HG03439 (cell line): ENCODE measurements around the gene RSRP1.
"Not testable (repeated sequence)": the region's sequence is repeated elsewhere in the genome, so short reads cannot be mapped to it uniquely, and the experiment has no call there.

Experiments used
- ATAC-seq: cut with Tn5 transposase; IDR thresholded peaks from one replicate; pipeline ENCODE4 v1.9.1; 2021; ENCODE audit warnings: mild to moderate bottlenecking, moderate library complexity; ENCODE audit not compliant: unreplicated experiment

The RSRP1 gene, protein sequence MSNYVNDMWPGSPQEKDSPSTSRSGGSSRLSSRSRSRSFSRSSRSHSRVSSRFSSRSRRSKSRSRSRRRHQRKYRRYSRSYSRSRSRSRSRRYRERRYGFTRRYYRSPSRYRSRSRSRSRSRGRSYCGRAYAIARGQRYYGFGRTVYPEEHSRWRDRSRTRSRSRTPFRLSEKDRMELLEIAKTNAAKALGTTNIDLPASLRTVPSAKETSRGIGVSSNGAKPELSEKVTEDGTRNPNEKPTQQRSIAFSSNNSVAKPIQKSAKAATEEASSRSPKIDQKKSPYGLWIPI

DNA sequence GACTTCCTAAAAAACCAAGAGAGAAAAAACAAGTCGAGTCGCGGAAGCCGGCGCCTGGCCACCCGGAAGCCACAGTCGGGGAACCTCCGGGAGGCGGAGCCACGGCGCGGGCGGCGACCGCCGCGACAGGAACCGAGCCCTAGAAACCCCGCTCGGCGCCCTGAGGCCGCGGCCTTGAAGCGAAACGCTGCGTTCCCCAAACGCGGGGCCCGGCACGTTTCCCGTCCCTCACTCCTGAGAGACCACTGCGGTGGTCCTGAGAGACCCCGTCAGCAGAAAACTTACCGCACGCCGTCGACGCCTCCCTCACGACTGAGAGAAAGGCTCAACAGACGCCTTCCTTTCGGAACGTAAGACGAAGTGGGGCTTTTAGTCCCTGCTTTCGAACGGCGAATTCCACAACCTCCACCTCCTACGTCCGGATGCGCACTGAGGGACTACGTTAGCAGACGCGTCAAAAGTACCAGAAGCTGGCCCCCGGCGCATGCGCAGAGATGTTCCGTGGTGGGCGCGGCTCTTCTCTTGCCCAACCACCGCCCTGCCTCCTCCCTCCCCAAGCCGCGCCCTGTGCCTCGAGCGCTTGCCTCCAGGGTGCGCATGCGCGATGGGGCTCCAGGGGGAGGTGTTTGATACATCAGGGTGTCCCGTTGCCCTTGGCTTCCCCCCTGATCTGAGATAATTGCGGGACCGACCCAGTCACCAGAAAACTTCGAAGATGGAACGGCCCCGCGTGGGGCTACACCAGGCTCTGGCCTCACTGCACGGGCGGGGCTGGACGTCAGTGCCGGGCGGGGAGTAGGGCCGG is at the start of gene RSRP1:
RSRP1 (minus strand) TSS at position 431 of the 805 bp plus-strand sequence. CDS start 491 bp downstream, outside the sequence.
- peak; percentile 80 for ATAC-seq

- not testable (repeated sequence) for ATAC-seq
Measured at GRCh38 chr1:25296501-25296900, 49.2 kb upstream of the RSRP1 start.

DNA sequence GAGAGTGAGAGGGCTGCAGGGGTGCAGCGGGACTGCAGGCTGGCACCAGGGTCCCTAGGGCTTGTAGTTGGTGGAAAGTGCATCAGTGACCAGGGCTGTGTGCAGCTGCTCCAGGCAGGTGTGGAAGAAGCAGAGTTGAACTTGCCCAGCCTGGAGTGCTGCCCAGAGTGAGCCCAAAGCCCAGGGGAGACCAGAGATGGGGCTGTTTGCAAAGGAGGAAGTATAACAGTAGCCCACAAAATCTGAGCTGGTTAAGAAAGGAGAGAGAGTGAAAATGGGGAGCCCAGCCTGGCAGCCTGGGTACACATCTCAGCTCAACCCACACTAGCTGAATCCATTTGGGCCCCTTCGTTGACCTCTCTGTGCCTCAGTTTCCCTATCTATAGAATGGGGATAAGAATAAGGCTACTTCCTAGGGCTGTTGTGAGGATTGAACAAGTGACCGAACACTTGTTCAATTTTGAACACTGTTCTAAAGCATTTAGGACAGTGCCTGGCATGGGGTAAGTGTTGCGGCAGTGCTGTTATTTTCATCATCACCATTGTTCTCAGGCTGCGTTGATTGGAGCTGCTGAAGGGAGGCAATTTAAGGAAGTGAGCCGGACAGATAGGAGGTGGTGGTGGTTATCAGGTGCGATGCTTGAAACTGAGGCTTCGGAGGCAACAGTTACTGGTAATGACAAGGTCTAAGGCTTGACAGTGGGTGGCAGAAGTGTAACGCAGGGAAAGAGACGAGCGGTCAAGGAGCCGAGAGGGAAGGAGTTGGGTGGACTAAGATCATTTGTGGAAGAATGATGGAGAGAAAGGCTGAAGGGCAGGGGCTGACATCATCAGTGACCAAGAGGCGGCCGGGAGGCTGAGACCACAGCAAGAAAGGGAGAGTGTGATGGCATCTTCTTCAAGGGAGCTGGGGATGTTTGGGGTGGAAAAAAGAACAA is 47.9 kb upstream of the RSRP1 start:
- not testable (repeated sequence) for ATAC-seq

DNA sequence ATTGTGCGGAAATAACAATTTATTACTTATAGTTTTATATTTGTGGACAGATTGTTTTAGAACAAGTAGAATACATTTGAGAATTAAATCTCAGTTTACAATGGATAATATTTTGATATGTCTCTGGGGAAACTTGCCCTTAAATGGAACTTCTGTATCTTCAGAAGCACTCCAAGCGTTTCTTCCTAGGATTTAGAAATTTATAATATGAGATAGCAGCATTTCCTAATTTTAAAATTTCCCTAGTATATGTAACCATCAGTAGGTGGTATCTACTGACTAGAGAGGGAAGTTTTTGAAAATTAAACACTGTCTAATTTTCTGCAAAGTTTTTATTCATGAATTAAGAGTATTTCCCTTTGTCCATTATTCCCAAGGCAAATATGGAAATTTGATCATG is 46.2 kb upstream of the RSRP1 start:
- not testable (repeated sequence) for ATAC-seq

DNA sequence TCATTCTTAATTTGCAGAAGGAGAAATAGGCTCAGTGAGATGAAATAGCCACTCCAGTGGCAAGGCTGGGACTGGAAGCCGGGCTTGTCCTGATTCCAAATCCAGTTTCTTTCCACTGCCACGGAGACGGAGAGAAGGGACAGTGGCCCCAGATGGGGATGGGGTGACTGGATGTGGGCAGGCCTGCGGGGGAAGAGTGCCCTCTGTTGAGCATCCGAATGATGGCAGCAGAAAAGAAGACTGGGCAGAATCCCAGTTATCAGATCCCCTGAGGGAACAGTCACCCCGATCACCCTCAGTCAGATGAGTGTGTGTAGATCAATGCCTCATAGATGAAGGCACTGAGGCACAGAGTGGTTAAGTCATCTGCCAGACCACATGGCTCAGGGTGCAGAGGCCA is 42.8 kb upstream of the RSRP1 start:
- ATAC-seq = not testable (repeated sequence)

DNA sequence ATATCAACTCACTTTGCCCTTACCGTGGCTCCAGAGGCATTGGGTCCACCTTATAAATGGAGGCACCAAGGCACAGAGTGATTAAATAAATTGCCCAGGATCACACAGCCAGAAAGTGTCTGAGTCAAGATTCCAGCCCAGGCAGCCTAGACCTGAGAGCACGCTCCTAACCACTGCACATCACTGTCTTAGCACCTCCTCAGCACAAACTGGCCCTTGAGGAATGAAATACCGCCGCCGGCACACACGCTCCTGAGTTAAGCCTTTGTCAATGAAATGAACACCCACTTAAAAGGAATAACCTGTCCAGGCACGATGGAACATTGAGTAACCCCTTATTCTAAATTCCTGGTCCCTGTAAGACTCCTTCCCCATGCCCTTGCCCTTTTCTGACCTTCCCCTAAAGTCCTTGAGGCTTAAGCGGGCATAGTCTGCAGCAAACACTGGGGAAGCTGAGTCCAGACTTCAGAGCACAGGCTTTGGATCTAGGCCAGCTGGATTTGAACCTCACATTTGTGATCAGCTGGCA is 41.4 kb upstream of the RSRP1 start:
- not testable (repeated sequence) for ATAC-seq

GRCh38 chr1:25287164-25287563 is 39.9 kb upstream of the RSRP1 start:
- not testable (repeated sequence) for ATAC-seq

DNA sequence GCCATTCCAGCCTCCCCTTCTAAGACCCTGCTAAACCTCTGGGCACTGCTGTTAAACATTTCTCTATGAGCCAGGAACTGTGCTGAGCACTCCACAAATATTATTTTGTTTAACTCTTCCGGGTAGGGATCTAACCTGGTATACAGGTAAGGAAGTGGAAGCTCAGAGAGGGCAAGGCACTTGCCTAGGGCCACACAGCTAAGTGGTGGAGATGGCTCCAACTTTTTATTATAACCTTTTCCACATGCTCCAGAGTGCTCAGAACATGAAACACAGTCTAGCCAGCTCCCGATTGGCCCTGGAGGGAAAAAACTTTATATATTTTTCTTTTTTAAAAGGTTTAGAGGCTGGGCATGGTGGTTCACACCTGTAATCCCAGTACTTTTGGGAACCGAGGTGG is 38.6 kb upstream of the RSRP1 start:
- not testable (repeated sequence) for ATAC-seq

GRCh38 chr1:25279693-25280111 is 32.4 kb upstream of the RSRP1 start:
- not testable (repeated sequence) for ATAC-seq

GRCh38 chr1:25278790-25279189 is 31.5 kb upstream of the RSRP1 start:
- not testable (repeated sequence) for ATAC-seq

DNA sequence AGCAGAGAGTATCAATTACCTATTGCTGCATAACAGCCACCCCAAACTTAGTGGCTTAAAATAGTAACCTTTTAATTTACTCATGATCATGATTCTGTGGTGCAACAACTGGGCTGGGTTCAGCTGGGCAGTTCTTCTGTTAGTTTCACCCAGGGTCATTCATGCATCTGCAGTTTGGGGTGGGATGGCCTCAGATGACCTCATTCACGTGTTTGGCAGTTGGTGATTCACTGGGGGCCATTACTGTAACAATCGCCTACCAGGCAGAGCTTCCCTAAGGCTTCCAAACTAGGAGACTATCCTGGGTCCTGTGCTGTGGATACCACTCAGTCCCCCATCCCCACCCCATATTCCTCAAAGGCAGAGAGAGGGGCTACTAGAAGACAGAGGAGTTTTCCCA is 31.1 kb upstream of the RSRP1 start:
- ATAC-seq = not testable (repeated sequence)

- not testable (repeated sequence) for ATAC-seq
Measured at GRCh38 chr1:25277295-25277694, 30.0 kb upstream of the RSRP1 start.

DNA sequence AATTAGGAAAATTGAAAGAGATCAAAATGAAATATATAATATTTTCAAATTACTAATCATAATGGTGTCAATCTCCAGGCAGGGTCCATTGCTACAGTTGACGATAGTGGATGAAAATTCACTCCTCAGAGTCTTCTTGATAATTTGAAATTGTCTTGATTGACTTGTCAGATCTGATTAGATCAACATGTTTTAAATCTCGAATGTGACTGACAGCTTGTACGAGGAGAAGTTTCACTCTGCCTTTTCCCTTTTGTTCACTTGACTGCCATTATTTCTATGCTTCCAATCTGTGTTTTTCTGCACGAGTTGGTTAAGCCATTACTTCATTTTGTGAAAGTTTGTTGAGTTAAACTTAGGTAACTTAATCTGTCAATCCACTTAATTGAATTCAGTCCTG is 28.4 kb upstream of the RSRP1 start:
- not testable (repeated sequence) for ATAC-seq

DNA sequence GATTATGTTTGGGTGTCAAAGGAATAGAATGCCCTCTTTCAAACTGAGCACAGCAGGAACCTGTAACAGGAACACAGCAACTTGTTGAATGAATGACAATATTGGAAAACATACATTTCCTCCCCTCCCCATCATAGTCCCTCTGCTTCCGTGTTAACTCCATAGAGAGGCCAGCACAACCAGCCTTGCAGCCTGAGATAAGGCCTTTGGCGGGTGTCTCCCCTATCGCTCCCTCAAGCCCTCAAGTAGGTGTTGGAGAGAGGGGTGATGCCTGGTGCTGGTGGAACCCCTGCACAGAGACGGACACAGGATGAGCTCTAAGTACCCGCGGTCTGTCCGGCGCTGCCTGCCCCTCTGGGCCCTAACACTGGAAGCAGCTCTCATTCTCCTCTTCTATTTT is 25.0 kb upstream of the RSRP1 start, which contains the start of gene RHD:
RHD (plus strand) TSS at position 272 of the 400 bp plus-strand sequence; CDS start at position 311, 39 bp downstream.
- not testable (repeated sequence) for ATAC-seq

DNA sequence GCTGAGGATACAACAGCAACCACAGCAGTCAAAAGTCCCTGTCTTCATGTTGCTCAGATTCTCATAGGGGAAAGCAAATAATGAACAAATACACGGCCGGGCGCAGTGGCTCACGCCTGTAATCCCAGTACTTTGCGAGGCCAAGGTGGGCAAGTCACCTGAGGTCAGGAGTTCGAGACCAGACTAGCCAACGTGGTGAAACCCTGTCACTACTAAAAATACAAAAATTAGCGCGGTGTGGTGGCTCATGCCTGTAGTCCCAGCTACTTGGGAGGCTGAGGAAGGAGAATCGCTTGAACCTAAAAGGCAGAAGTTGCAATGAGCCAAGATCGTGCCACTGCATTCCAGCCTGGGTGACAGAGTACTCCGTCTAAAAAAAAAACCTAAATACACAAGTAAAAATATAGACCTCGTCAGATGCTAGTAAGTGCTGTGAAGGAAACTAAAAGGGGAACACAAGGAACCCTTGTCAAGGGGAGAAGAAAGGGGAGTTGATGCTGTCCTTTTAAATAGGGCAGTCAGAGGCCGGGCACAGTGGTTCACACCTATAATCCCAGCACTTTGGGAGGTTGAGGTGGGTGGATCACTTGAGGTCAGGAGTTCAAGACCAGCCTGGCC is 21.0 kb upstream of the RSRP1 start:
- not testable (repeated sequence) for ATAC-seq

- ATAC-seq = peak; percentile 64
Measured at GRCh38 chr1:25267288-25268142, 20.3 kb upstream of the RSRP1 start.

- peak; percentile 45 for ATAC-seq
Measured at GRCh38 chr1:25266554-25267287, 19.5 kb upstream of the RSRP1 start.

DNA sequence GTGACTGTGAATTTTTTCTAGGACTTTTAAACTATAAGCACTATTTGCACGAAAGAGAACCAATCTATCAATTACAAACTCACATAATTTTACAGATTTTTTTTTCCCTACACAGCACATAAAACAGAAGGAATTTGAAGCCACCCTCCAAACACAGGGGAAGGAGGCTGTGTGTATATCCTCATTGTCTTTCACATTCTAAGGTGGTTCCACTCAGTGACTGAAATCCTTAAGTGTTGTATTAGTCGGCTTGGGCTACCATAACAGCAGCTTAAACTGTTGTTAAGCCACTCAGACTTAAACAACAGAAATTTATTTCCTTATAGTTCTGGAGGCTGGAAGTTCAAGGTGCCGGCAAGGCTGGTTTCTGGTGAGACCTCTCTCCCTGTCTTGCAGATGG is 13.1 kb upstream of the RSRP1 start:
- ATAC-seq = not testable (repeated sequence)
